Measurements from ENCODE around the gene YIPF6.
"Not testable (repeated sequence)": the region's sequence is repeated elsewhere in the genome, so short reads cannot be mapped to it uniquely, and the experiment has no call there.

The YIPF6 gene

GRCh38 chrX:68503836-68504636, 5.2 kb downstream of the YIPF6 start:
- peaks cover 0 to 2% (median 1%) of the 10 kb centered on the region in 4 experiments for H3K36me3 ChIP-seq (ENCODE audit: control insufficient read depth in 4 of 4, insufficient read depth in 4 of 4, low read length in 3 of 4)
- no peak overlapping the region for H3K4me3 ChIP-seq (ENCODE audit: control insufficient read depth in 1 of 7, extremely low read depth in 1 of 7, insufficient read depth in 4 of 7, low read depth in 2 of 7, low read length in 6 of 7)
- ChIA-PET POLR2A (no interaction called here), CTCF (no interaction called here)
- H3K27me3 ChIP-seq (replicated peaks in 2 of 5; ENCODE audit: control insufficient read depth in 4 of 5, insufficient read depth in 5 of 5, low read length in 4 of 5): no peaks in the 10 kb centered on the region
- H3K9me3 ChIP-seq (ENCODE audit: control extremely low read depth in 1 of 5, control insufficient read depth in 4 of 5, insufficient read depth in 2 of 5, low read depth in 1 of 5, low read length in 4 of 5): no peaks in the 10 kb centered on the region
- peaks cover 0 to 5% (median 5%) of the 10 kb centered on the region in 4 experiments for H3K4me1 ChIP-seq (ENCODE audit: control extremely low read depth in 1 of 4, control insufficient read depth in 4 of 4, insufficient read depth in 4 of 4, low read length in 3 of 4)
- 76% methylated on average over 7 of the region's 11 CpGs for WGBS (ENCODE audit: insufficient coverage)
- DNase-seq: peak in 2 of 3 donors; percentile 20 to 40
- no peak overlapping the region for H3K27ac ChIP-seq (ENCODE audit: insufficient read depth in 1 of 2, low read depth in 1 of 2, low read length in 2 of 2, poor library complexity in 1 of 2, severe bottlenecking in 2 of 2)

GRCh38 chrX:68506649-68507048, 7.8 kb downstream of the YIPF6 start:
- Histone ChIP-seq H3K4me3 (ENCODE audit: control insufficient read depth in 1 of 7, extremely low read depth in 1 of 7, insufficient read depth in 4 of 7, low read depth in 2 of 7, low read length in 6 of 7) (no peak overlapping the region), H3K9me3 (ENCODE audit: control extremely low read depth in 1 of 5, control insufficient read depth in 4 of 5, insufficient read depth in 2 of 5, low read depth in 1 of 5, low read length in 4 of 5) (no peaks in the 10 kb centered on the region), H3K36me3 (ENCODE audit: control insufficient read depth in 4 of 4, insufficient read depth in 4 of 4, low read length in 3 of 4) (peaks cover 0 to 2% (median 0%) of the 10 kb centered on the region in 4 experiments), H3K27me3 (replicated peaks in 2 of 5; ENCODE audit: control insufficient read depth in 4 of 5, insufficient read depth in 5 of 5, low read length in 4 of 5) (no peaks in the 10 kb centered on the region), H3K27ac (ENCODE audit: insufficient read depth in 1 of 2, low read depth in 1 of 2, low read length in 2 of 2, poor library complexity in 1 of 2, severe bottlenecking in 2 of 2) (no peak overlapping the region), H3K4me1 (ENCODE audit: control extremely low read depth in 1 of 4, control insufficient read depth in 4 of 4, insufficient read depth in 4 of 4, low read length in 3 of 4) (no peaks in the 10 kb centered on the region)
- DNase-seq: no peak
- ChIA-PET CTCF (interaction anchor here (0.6 to 2.2 kb wide), 2 partner anchors 204 to 727 kb away, joined by 3 to 8 read pairs; no protein-coding TSS in a partner anchor), POLR2A (interaction anchor here (1.0 kb wide), 1 partner anchor 189 kb away, joined by 3 read pairs; no protein-coding TSS in a partner anchor)
- 60% methylated on average over 2 of the region's 2 CpGs for WGBS (ENCODE audit: insufficient coverage)

GRCh38 chrX:68508799-68509198, 9.9 kb downstream of the YIPF6 start:
- WGBS (ENCODE audit: insufficient coverage): 77% methylated on average over 2 of the region's 2 CpGs
- peak in 2 of 3 donors; percentile 31 to 40 for DNase-seq
- CTCF ChIA-PET: interaction anchor here (0.9 to 1.7 kb wide), 3 partner anchors 202 to 218 kb away, joined by 3 to 9 read pairs (median 3); no protein-coding TSS in a partner anchor
- no peaks in the 10 kb centered on the region for H3K4me1 ChIP-seq (ENCODE audit: control extremely low read depth in 1 of 4, control insufficient read depth in 4 of 4, insufficient read depth in 4 of 4, low read length in 3 of 4)
- POLR2A ChIA-PET: no interaction called here
- H3K36me3 ChIP-seq (ENCODE audit: control insufficient read depth in 4 of 4, insufficient read depth in 4 of 4, low read length in 3 of 4): peaks cover 0 to 3% (median 0%) of the 10 kb centered on the region in 4 experiments
- H3K27ac ChIP-seq (ENCODE audit: insufficient read depth in 1 of 2, low read depth in 1 of 2, low read length in 2 of 2, poor library complexity in 1 of 2, severe bottlenecking in 2 of 2): peak overlapping the region in 1 of 2 experiments; percentile 63
- H3K4me3 ChIP-seq (ENCODE audit: control insufficient read depth in 1 of 7, extremely low read depth in 1 of 7, insufficient read depth in 4 of 7, low read depth in 2 of 7, low read length in 6 of 7): no peak overlapping the region
- no peaks in the 10 kb centered on the region for H3K9me3 ChIP-seq (ENCODE audit: control extremely low read depth in 1 of 5, control insufficient read depth in 4 of 5, insufficient read depth in 2 of 5, low read depth in 1 of 5, low read length in 4 of 5)
- H3K27me3 ChIP-seq (replicated peaks in 2 of 5; ENCODE audit: control insufficient read depth in 4 of 5, insufficient read depth in 5 of 5, low read length in 4 of 5): no peaks in the 10 kb centered on the region

- Histone ChIP-seq H3K4me1 (ENCODE audit: control extremely low read depth in 1 of 4, control insufficient read depth in 4 of 4, insufficient read depth in 4 of 4, low read length in 3 of 4) (no peaks in the 10 kb centered on the region), H3K9me3 (ENCODE audit: control extremely low read depth in 1 of 5, control insufficient read depth in 4 of 5, insufficient read depth in 2 of 5, low read depth in 1 of 5, low read length in 4 of 5) (no peaks in the 10 kb centered on the region), H3K36me3 (ENCODE audit: control insufficient read depth in 4 of 4, insufficient read depth in 4 of 4, low read length in 3 of 4) (peaks cover 0 to 9% (median 0%) of the 10 kb centered on the region in 4 experiments), H3K27ac (ENCODE audit: insufficient read depth in 1 of 2, low read depth in 1 of 2, low read length in 2 of 2, poor library complexity in 1 of 2, severe bottlenecking in 2 of 2) (no peak overlapping the region), H3K27me3 (replicated peaks in 2 of 5; ENCODE audit: control insufficient read depth in 4 of 5, insufficient read depth in 5 of 5, low read length in 4 of 5) (no peaks in the 10 kb centered on the region), H3K4me3 (ENCODE audit: control insufficient read depth in 1 of 7, extremely low read depth in 1 of 7, insufficient read depth in 4 of 7, low read depth in 2 of 7, low read length in 6 of 7) (no peak overlapping the region)
- CTCF ChIA-PET: interaction anchor here (3.0 kb wide), 1 partner anchor 199 kb away, joined by 25 read pairs; no protein-coding TSS in a partner anchor
- peak in 2 of 3 donors; percentile 62 to 67 for DNase-seq
- POLR2A ChIA-PET: no interaction called here
- WGBS (ENCODE audit: insufficient coverage): 14% methylated on average over 1 of the region's 3 CpGs
Measured at GRCh38 chrX:68511255-68511654, 12.4 kb downstream of the YIPF6 start.

GRCh38 chrX:68524680-68525079, 25.8 kb downstream of the YIPF6 start:
- POLR2A ChIA-PET, CTCF ChIA-PET: not testable (repeated sequence)
- 60% methylated on average over 1 of the region's 2 CpGs for WGBS (ENCODE audit: insufficient coverage)

GRCh38 chrX:68532831-68533533, 34.1 kb downstream of the YIPF6 start:
- no peak for DNase-seq
- no CpG with 5 or more reads among the region's 1 CpG for WGBS (ENCODE audit: insufficient coverage)
- H3K4me1 ChIP-seq (ENCODE audit: control extremely low read depth in 1 of 4, control insufficient read depth in 4 of 4, insufficient read depth in 4 of 4, low read length in 3 of 4): no peaks in the 10 kb centered on the region
- H3K27me3 ChIP-seq (replicated peaks in 2 of 5; ENCODE audit: control insufficient read depth in 4 of 5, insufficient read depth in 5 of 5, low read length in 4 of 5): no peaks in the 10 kb centered on the region
- ChIA-PET POLR2A (no interaction called here), CTCF (no interaction called here)
- H3K9me3 ChIP-seq (ENCODE audit: control extremely low read depth in 1 of 5, control insufficient read depth in 4 of 5, insufficient read depth in 2 of 5, low read depth in 1 of 5, low read length in 4 of 5): no peaks in the 10 kb centered on the region
- H3K27ac ChIP-seq (ENCODE audit: insufficient read depth in 1 of 2, low read depth in 1 of 2, low read length in 2 of 2, poor library complexity in 1 of 2, severe bottlenecking in 2 of 2): no peak overlapping the region
- peaks cover 0 to 28% (median 6%) of the 10 kb centered on the region in 4 experiments for H3K36me3 ChIP-seq (ENCODE audit: control insufficient read depth in 4 of 4, insufficient read depth in 4 of 4, low read length in 3 of 4)
- no peak overlapping the region for H3K4me3 ChIP-seq (ENCODE audit: control insufficient read depth in 1 of 7, extremely low read depth in 1 of 7, insufficient read depth in 4 of 7, low read depth in 2 of 7, low read length in 6 of 7)

More at GRCh38 chrX:68524680-68525079, 25.8 kb downstream of the YIPF6 start:
- not testable (repeated sequence) for H3K9me3 ChIP-seq (ENCODE audit: control extremely low read depth in 1 of 5, control insufficient read depth in 4 of 5, insufficient read depth in 2 of 5, low read depth in 1 of 5, low read length in 4 of 5); DNase-seq; H3K27me3 ChIP-seq (replicated peaks in 2 of 5; ENCODE audit: control insufficient read depth in 4 of 5, insufficient read depth in 5 of 5, low read length in 4 of 5); H3K27ac ChIP-seq (ENCODE audit: insufficient read depth in 1 of 2, low read depth in 1 of 2, low read length in 2 of 2, poor library complexity in 1 of 2, severe bottlenecking in 2 of 2); H3K4me3 ChIP-seq (ENCODE audit: control insufficient read depth in 1 of 7, extremely low read depth in 1 of 7, insufficient read depth in 4 of 7, low read depth in 2 of 7, low read length in 6 of 7); H3K4me1 ChIP-seq (ENCODE audit: control extremely low read depth in 1 of 4, control insufficient read depth in 4 of 4, insufficient read depth in 4 of 4, low read length in 3 of 4)
- peaks cover 3 to 49% (median 11%) of the 10 kb centered on the region in 4 experiments for H3K36me3 ChIP-seq (ENCODE audit: control insufficient read depth in 4 of 4, insufficient read depth in 4 of 4, low read length in 3 of 4)

GRCh38 chrX:68533656-68534055, 34.8 kb downstream of the YIPF6 start:
- Histone ChIP-seq H3K4me3 (ENCODE audit: control insufficient read depth in 1 of 7, extremely low read depth in 1 of 7, insufficient read depth in 4 of 7, low read depth in 2 of 7, low read length in 6 of 7) (no peak overlapping the region), H3K27me3 (replicated peaks in 2 of 5; ENCODE audit: control insufficient read depth in 4 of 5, insufficient read depth in 5 of 5, low read length in 4 of 5) (no peaks in the 10 kb centered on the region), H3K36me3 (ENCODE audit: control insufficient read depth in 4 of 4, insufficient read depth in 4 of 4, low read length in 3 of 4) (peaks cover 0 to 28% (median 6%) of the 10 kb centered on the region in 4 experiments), H3K4me1 (ENCODE audit: control extremely low read depth in 1 of 4, control insufficient read depth in 4 of 4, insufficient read depth in 4 of 4, low read length in 3 of 4) (no peaks in the 10 kb centered on the region), H3K9me3 (ENCODE audit: control extremely low read depth in 1 of 5, control insufficient read depth in 4 of 5, insufficient read depth in 2 of 5, low read depth in 1 of 5, low read length in 4 of 5) (no peaks in the 10 kb centered on the region), H3K27ac (ENCODE audit: insufficient read depth in 1 of 2, low read depth in 1 of 2, low read length in 2 of 2, poor library complexity in 1 of 2, severe bottlenecking in 2 of 2) (no peak overlapping the region)
- CTCF ChIA-PET: no interaction called here
- DNase-seq: no peak
- POLR2A ChIA-PET: no interaction called here
- WGBS (ENCODE audit: insufficient coverage): no CpG with 5 or more reads among the region's 2 CpGs
